Nephron (organoid): ENCODE results near the gene HSPA12B.

Source experiments
- H3K27ac Mint-ChIP-seq, 3 experiments: 2 replicates each; pipeline ENCODE4 v1.8.0; 2020; ENCODE audit warnings: mixed read lengths in 3 of 3, mild to moderate bottlenecking in 2 of 3, moderate library complexity in 1 of 3
- H3K27me3 Mint-ChIP-seq: 2 replicates; pipeline ENCODE4 v1.8.0; 2021; ENCODE audit warnings: low read depth, mild to moderate bottlenecking, moderate library complexity, mixed read lengths
- H3K36me3 Mint-ChIP-seq: 2 replicates; pipeline ENCODE4 v1.8.0; 2020; ENCODE audit warnings: low read depth, mixed read lengths
- H3K4me1 Mint-ChIP-seq: 2 replicates; pipeline ENCODE4 v1.8.0; 2020; ENCODE audit warnings: mixed read lengths
- H3K4me3 Mint-ChIP-seq, 3 experiments: 2 replicates each; pipeline ENCODE4 v1.8.0; 2020; ENCODE audit warnings: mild to moderate bottlenecking in 3 of 3, mixed read lengths in 3 of 3, moderate library complexity in 2 of 3
- H3K9me3 Mint-ChIP-seq: 2 replicates; pipeline ENCODE4 v1.8.0; 2020; ENCODE audit warnings: mixed read lengths
- TF ChIP-seq, protein P1 (sequence below), 3 experiments: fragments of 200-600 bp; sonication (generic); IDR thresholded peaks; one replicate each; pipeline ENCODE4 v1.5.0; 2021; ENCODE audit warnings: antibody characterized with exemption in 3 of 3; ENCODE audit not compliant: unreplicated experiment in 3 of 3

Gene HSPA12B

DNA sequence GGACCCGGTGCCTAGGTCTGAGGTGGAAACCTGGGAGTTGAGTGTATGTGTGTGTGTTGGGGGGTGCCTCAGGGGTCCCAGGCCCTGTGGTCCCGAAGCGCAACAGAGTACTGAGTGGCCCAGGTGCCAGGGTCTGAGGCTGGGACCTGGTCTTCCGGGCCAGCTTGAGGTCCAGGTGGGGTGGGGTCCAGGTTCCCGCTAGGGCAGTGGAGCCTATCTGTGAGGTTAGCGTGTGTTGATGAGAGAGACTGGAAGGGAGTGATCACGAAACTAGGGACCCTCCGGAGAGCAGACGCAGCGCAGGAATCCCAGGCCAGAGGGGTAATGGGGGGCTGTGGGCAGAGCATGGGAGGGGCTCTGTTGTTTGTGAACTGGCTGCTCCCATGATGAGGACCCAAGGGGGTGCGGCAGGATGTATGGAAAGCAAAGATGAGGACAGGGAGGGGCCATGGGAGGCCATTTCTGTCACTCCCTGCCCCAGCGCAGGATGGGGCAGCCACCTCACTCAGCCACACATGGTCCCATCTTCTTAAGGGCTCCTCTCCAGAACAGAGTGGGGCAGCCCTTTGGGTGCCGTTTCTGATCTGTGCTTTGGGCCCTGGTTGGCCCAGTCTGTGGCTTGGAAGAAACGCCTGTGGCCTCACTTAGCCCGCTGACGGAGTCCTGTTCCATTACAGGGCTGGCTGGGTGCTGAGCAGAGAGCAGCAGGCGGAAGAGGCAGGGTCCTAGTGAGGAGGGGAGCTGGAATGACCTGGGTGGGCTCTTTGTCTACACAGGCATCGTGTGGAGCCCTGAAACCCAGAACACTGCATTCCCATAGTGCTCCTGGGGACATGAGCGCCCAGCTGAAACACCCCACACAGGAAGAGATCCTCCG is 872 bp downstream of the HSPA12B start:
- H3K27me3 Mint-ChIP-seq, result peaks cover 13% of the 10 kb centered on the region
- peaks cover 37% of the 10 kb centered on the region for H3K4me1 Mint-ChIP-seq
- no peaks in the 10 kb centered on the region for H3K9me3 Mint-ChIP-seq
- TF ChIP-seq, protein P1, sequence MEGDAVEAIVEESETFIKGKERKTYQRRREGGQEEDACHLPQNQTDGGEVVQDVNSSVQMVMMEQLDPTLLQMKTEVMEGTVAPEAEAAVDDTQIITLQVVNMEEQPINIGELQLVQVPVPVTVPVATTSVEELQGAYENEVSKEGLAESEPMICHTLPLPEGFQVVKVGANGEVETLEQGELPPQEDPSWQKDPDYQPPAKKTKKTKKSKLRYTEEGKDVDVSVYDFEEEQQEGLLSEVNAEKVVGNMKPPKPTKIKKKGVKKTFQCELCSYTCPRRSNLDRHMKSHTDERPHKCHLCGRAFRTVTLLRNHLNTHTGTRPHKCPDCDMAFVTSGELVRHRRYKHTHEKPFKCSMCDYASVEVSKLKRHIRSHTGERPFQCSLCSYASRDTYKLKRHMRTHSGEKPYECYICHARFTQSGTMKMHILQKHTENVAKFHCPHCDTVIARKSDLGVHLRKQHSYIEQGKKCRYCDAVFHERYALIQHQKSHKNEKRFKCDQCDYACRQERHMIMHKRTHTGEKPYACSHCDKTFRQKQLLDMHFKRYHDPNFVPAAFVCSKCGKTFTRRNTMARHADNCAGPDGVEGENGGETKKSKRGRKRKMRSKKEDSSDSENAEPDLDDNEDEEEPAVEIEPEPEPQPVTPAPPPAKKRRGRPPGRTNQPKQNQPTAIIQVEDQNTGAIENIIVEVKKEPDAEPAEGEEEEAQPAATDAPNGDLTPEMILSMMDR (IDR thresholded peaks at IDR 0.05; ENCODE audit: unreplicated experiment in 3 of 3), result no peak
- H3K4me3 Mint-ChIP-seq, result peak overlapping the region; percentile 77 to 81 (median 79)
- H3K27ac Mint-ChIP-seq, result peak overlapping the region in 2 of 3 experiments; percentile 35 to 71
- H3K36me3 Mint-ChIP-seq, result peaks cover 3% of the 10 kb centered on the region

DNA sequence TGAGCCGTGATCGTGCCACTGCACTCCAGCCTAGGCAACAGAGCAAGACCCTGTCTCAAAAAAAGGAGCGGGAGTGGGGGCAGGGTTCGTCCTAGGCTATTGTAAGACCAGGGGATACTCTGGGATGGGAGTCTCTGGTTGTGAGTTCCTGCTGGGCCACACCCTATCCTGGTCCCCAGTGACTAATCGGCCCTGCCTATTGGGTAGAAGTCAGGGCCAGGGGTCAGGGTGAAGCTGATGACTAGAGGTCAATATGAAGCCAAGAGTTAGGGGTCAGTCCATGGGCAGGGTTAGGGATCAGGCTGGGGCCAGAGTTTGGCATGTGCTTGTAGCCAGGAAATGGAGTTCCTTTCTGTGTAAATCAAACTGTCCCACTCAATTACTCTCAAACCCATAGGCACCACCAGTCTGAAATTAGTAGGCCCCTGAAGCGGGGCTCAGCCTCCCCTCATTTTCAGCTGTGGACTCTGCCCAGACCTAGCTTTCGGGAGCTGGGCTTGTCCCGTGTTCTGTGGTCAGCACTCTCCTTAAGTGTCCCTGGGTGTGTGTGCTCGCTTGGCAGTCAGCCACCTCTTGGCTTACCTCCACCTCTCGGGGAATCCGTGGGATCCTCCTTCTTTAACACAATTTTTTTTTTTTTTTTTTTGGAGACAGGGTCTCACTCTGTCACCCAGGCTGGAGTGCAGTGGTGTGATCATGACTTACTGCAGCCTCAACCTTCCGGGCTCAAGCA is 1.8 kb downstream of the HSPA12B start:
- TF ChIP-seq, protein P1 (IDR thresholded peaks at IDR 0.05; ENCODE audit: unreplicated experiment in 3 of 3), result no peak
- H3K27ac Mint-ChIP-seq, result peak overlapping the region; percentile 47 to 74 (median 71)
- H3K27me3 Mint-ChIP-seq, result peaks cover 11% of the 10 kb centered on the region
- peaks cover 3% of the 10 kb centered on the region for H3K36me3 Mint-ChIP-seq
- H3K9me3 Mint-ChIP-seq, result no peaks in the 10 kb centered on the region
- H3K4me1 Mint-ChIP-seq, result peaks cover 44% of the 10 kb centered on the region
- peak overlapping the region; percentile 41 to 81 (median 77) for H3K4me3 Mint-ChIP-seq

DNA sequence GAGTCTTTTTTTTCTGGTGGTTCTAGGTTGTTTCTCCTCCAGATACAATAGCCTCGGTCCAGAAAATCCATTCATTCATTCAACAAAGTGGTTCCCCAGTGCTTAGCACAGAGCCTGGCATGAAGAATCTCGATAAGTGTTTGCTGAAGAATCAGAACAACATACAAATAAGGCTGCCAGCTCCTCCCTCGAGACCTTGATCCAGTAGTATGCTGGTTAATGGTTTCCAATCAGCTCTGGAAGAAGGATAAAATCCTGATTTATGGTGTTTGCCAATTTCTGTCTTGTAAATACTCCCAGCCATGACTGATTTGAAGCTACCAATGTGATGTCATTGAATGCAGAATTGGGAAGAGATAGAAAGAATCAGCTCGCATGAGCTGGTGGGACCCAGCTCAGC is 3.3 kb downstream of the HSPA12B start:
- Mint-ChIP-seq H3K4me1 (peaks cover 42% of the 10 kb centered on the region), H3K9me3 (no peaks in the 10 kb centered on the region), H3K36me3 (peaks cover 3% of the 10 kb centered on the region), H3K27me3 (peaks cover 9% of the 10 kb centered on the region), H3K27ac (no peak overlapping the region), H3K4me3 (no peak overlapping the region)
- TF ChIP-seq, protein P1 (IDR thresholded peaks at IDR 0.05; ENCODE audit: unreplicated experiment in 3 of 3), result no peak

DNA sequence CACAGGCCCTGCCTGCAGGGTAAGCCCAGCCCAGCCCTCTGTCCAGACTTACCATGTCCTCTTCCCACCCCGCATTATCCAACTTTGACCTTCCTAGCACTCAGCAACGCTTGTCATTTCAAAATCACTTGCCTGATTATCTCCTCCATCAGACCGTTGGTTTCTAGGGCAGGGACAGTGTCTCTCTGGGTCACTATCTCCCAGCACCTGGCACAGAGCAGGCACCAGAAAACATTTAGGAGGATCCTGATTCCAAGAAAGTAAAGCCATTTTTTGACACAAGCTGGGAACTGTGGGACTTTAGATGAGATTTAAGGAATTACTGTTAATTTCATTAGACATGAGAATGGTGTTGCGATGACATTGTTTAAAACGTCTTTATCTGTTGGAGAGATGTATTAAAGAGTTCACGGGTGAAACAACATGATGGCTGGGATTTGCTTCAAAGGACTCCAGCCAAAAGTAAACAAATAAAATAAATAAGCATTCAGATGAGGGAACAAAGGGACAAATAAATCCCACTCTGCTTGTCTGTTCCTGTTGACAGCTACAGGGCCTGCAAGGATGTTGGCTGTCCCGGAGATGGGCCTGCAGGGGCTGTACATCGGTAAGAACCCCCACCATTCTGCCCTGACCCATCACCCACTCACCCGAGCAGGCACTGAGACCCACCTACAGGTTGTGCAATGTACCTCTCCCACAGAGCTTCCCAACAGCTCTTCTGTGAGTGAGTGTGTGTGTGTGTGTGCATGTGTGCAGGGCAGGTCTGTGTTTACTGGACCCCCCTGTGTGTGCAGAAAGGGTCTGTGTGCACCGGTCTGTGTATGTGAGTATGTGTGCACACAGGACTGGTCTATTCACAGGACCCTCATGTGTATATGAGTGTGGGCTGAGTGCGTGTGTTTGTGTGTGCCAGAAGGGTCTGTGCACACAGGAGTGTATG is 5.9 kb downstream of the HSPA12B start:
- Mint-ChIP-seq H3K27me3 (peaks cover 6% of the 10 kb centered on the region), H3K9me3 (no peaks in the 10 kb centered on the region), H3K27ac (peak overlapping the region in 2 of 3 experiments; percentile 33 to 53), H3K4me1 (peaks cover 31% of the 10 kb centered on the region), H3K36me3 (peaks cover 4% of the 10 kb centered on the region), H3K4me3 (no peak overlapping the region)
- TF ChIP-seq, protein P1 (IDR thresholded peaks at IDR 0.05; ENCODE audit: unreplicated experiment in 3 of 3), result no peak

DNA sequence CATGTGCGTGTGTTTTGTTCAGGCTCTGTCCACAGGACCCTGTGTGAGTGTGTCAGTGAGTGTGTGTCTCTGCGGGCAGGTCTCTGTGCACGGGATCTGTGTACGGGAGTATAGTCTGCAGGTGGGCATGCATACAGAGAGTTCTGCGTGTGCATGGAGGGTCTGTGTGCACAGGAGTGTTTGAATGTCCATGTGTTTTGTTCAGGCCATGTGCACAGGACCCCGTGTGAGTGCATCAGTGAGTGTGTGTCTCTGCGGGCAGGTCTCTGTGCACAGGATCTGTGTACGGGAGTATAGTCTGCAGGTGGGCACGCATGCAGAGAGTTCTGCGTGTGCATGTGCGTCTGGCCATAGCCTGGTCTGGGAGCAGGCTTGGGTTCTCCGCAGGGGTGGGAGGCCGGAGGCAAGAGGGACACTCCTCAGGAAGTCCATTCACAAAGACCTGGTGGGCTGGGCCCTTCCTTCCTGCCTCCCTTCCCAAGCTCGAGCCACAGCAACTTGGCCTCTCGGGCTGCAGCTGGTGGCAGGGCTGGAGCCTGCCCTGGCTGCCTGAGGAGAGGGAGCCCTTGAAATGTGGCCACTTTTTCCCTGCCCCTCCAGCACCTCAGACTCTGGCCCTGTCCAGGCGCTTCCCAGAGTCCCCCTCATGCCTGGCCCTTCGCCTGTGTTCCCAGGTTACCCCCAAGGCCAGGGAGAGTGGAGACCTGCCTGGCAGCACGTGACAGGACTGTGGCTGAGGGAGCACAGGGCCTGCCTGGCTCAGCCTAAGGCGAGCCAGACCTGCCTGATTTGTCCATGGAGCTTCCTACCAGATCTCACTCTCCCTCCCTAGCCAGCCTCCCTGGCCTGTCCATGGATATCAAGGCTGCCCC is 6.8 kb downstream of the HSPA12B start:
- no peak overlapping the region for H3K4me3 Mint-ChIP-seq
- TF ChIP-seq, protein P1 (IDR thresholded peaks at IDR 0.05; ENCODE audit: unreplicated experiment in 3 of 3), result no peak
- peaks cover 7% of the 10 kb centered on the region for H3K27me3 Mint-ChIP-seq
- peaks cover 25% of the 10 kb centered on the region for H3K4me1 Mint-ChIP-seq
- H3K36me3 Mint-ChIP-seq, result peaks cover 11% of the 10 kb centered on the region
- no peaks in the 10 kb centered on the region for H3K9me3 Mint-ChIP-seq
- no peak overlapping the region for H3K27ac Mint-ChIP-seq
